Muscle of leg (tissue), 11 donors: Measurements from ENCODE around the gene CLDN4. TPM values are rescaled to one million over a fixed set of nuclear protein-coding genes. Genes with fewer than 3 reads are reported as not detected.
"Not testable (repeated sequence)": the region's sequence is repeated elsewhere in the genome, so short reads cannot be mapped to it uniquely, and the experiment has no call there.

Source experiments
- DNase-seq: peaks from one replicate; pipeline ENCODE4 v3.0.0; 2013
- H3K27ac ChIP-seq: one replicate; pipeline ENCODE4 v1.5.1; 2013; ENCODE audit warnings: mild to moderate bottlenecking, low read length, control low read depth
- H3K27me3 ChIP-seq: one replicate; pipeline ENCODE4 v1.6.1; 2013; ENCODE audit warnings: low read length; ENCODE audit not compliant: control insufficient read depth, insufficient read depth
- H3K36me3 ChIP-seq: one replicate; pipeline ENCODE4 v1.6.1; 2013; ENCODE audit warnings: low read length; ENCODE audit not compliant: control insufficient read depth, insufficient read depth
- H3K4me1 ChIP-seq: one replicate; pipeline ENCODE4 v1.6.1; 2013; ENCODE audit warnings: low read length; ENCODE audit not compliant: control insufficient read depth, insufficient read depth
- H3K4me3 ChIP-seq: one replicate; pipeline ENCODE4 v1.5.1; 2013; ENCODE audit warnings: low read length, control low read depth
- H3K9me3 ChIP-seq: replicated peaks from 2 replicates; pipeline ENCODE4 v1.6.1; 2013; ENCODE audit warnings: low read depth, low read length; ENCODE audit not compliant: control insufficient read depth
- WGBS: methylation state at CpG from one replicate; pipeline ENCODE4 v1.1.5; 2013; ENCODE audit warnings: missing lambda C conversion rate; ENCODE audit not compliant: insufficient coverage; 5-methylcytosine and 5-hydroxymethylcytosine counted together
- polyA plus RNA-seq, 8 donors: library from polyadenylated mRNA; unstranded; fragments of 120-200 nt; gene quantifications; one replicate each; pipeline versions ENCODE4 v1.2.1 to v1.2.3, GENCODE V29; 2013; ENCODE audit warnings: inconsistent platforms in 1 of 8, low replicate concordance in 1 of 8; ENCODE audit not compliant: insufficient read length in 8 of 8, insufficient read depth in 1 of 8
- total RNA-seq: library from RNA; stranded (reverse); fragments of 120-200 nt; gene quantifications from one replicate; pipeline ENCODE4 v1.2.4, GENCODE V29; 2013

The CLDN4 gene
- total and polyA plus RNA-seq, 9 donors, result 0.27 to 10.9 (median 0.61) TPM

GRCh38 chr7:73840715-73841379 lies 10.1 kb downstream of the CLDN4 start:
- Histone ChIP-seq H3K27ac (no peak overlapping the region), H3K4me1 (peaks cover 12% of the 10 kb centered on the region), H3K27me3 (peaks cover 2% of the 10 kb centered on the region), H3K36me3 (no peaks in the 10 kb centered on the region), H3K9me3 (no peaks in the 10 kb centered on the region), H3K4me3 (no peak overlapping the region)
- DNase-seq, result no peak
- WGBS, result 84% methylated on average over 11 of the region's 16 CpGs

GRCh38 chr7:73841689-73842066 lies 10.9 kb downstream of the CLDN4 start:
- peaks cover 2% of the 10 kb centered on the region for H3K27me3 ChIP-seq
- H3K4me1 ChIP-seq, result peaks cover 12% of the 10 kb centered on the region
- no peaks in the 10 kb centered on the region for H3K9me3 ChIP-seq
- no peak for DNase-seq
- WGBS, result 32% methylated on average over 4 of the region's 15 CpGs
- H3K27ac ChIP-seq, result no peak overlapping the region
- H3K36me3 ChIP-seq, result no peaks in the 10 kb centered on the region
- H3K4me3 ChIP-seq, result peak overlapping the region; percentile 73

GRCh38 chr7:73842067-73842976 lies 11.5 kb downstream of the CLDN4 start, which contains the start of gene METTL27:
Gene METTL27, minus strand, starts transcription at chr7:73842516. Its CDS starts 376 bp downstream, at chr7:73842140.
- H3K4me3 ChIP-seq, result peak within 1 kb of the TSS; percentile 73
- DNase-seq, result peak; percentile 97
- peaks cover 12% of the 10 kb centered on the region for H3K4me1 ChIP-seq
- no peaks in the 10 kb centered on the region for H3K36me3 ChIP-seq
- peaks cover 2% of the 10 kb centered on the region for H3K27me3 ChIP-seq
- peak within 1 kb of the TSS; percentile 35 for H3K27ac ChIP-seq
- no peaks in the 10 kb centered on the region for H3K9me3 ChIP-seq
- WGBS, result under 1% methylated on average over 24 of the region's 45 CpGs

GRCh38 chr7:73844131-73844547 lies 13.3 kb downstream of the CLDN4 start:
- Histone ChIP-seq H3K4me3 (no peak overlapping the region), H3K4me1 (peaks cover 12% of the 10 kb centered on the region), H3K27ac (no peak overlapping the region), H3K9me3 (no peaks in the 10 kb centered on the region), H3K27me3 (peaks cover 7% of the 10 kb centered on the region), H3K36me3 (no peaks in the 10 kb centered on the region)
- no peak for DNase-seq
- no CpG with 5 or more reads among the region's 9 CpGs for WGBS

- peaks cover 12% of the 10 kb centered on the region for H3K4me1 ChIP-seq
- no peaks in the 10 kb centered on the region for H3K9me3 ChIP-seq
- H3K27me3 ChIP-seq, result peaks cover 10% of the 10 kb centered on the region
- H3K36me3 ChIP-seq, result no peaks in the 10 kb centered on the region
- DNase-seq, result no peak
- 94% methylated on average over 4 of the region's 13 CpGs for WGBS
- H3K4me3 ChIP-seq, result no peak overlapping the region
- H3K27ac ChIP-seq, result no peak overlapping the region
Observed at GRCh38 chr7:73844848-73845460, 14.2 kb downstream of the CLDN4 start.

GRCh38 chr7:73845701-73846195 lies 15.0 kb downstream of the CLDN4 start:
- H3K27ac ChIP-seq, H3K36me3 ChIP-seq, H3K4me3 ChIP-seq, H3K9me3 ChIP-seq: not testable (repeated sequence)
- Histone ChIP-seq H3K4me1 (peaks cover 12% of the 10 kb centered on the region), H3K27me3 (peaks cover 10% of the 10 kb centered on the region)
- peak; percentile 47 for DNase-seq
- WGBS, result 55% methylated on average over 4 of the region's 12 CpGs

GRCh38 chr7:73847941-73848723 lies 17.3 kb downstream of the CLDN4 start:
- H3K4me3 ChIP-seq, result no peak overlapping the region
- no peak for DNase-seq
- H3K27ac ChIP-seq, result no peak overlapping the region
- no peaks in the 10 kb centered on the region for H3K36me3 ChIP-seq
- H3K4me1 ChIP-seq, result no peaks in the 10 kb centered on the region
- H3K9me3 ChIP-seq, result no peaks in the 10 kb centered on the region
- no CpG with 5 or more reads among the region's 10 CpGs for WGBS
- H3K27me3 ChIP-seq, result peaks cover 11% of the 10 kb centered on the region

GRCh38 chr7:73850781-73851207 lies 20.0 kb downstream of the CLDN4 start:
- peak; percentile 46 for DNase-seq
- H3K9me3 ChIP-seq, result no peaks in the 10 kb centered on the region
- H3K4me1 ChIP-seq, result peaks cover 5% of the 10 kb centered on the region
- peak overlapping the region; percentile 47 for H3K27ac ChIP-seq
- H3K4me3 ChIP-seq, result no peak overlapping the region
- WGBS, result no CpG with 5 or more reads among the region's 4 CpGs
- no peaks in the 10 kb centered on the region for H3K36me3 ChIP-seq
- H3K27me3 ChIP-seq, result peaks cover 31% of the 10 kb centered on the region

GRCh38 chr7:73851410-73852338 lies 20.9 kb downstream of the CLDN4 start:
- Histone ChIP-seq H3K4me1 (peaks cover 5% of the 10 kb centered on the region), H3K27me3 (peaks cover 35% of the 10 kb centered on the region), H3K4me3 (no peak overlapping the region), H3K36me3 (no peaks in the 10 kb centered on the region), H3K9me3 (no peaks in the 10 kb centered on the region), H3K27ac (peak overlapping the region; percentile 47)
- peak; percentile 65 for DNase-seq
- WGBS, result 57% methylated on average over 4 of the region's 8 CpGs
